Hindlimb muscle (tissue), 1 donor: ENCODE measurements around the gene TBC1D22B. TPM values are rescaled to one million over a fixed set of nuclear protein-coding genes. Genes with fewer than 3 reads are reported as not detected.
A peak's percentile ranks its signal among the peaks of the same experiment; 100 is the strongest.
"Not testable (repeated sequence)": the region's sequence is repeated elsewhere in the genome, so short reads cannot be mapped to it uniquely, and the experiment has no call there.

Experiments used
- DNase-seq: peaks from one replicate; pipeline ENCODE4 v3.0.0-alpha.2; 2013
- polyA plus RNA-seq: library from polyadenylated mRNA; unstranded; fragments of 120-200 nt; gene quantifications from one replicate; pipeline ENCODE4 v1.2.1, GENCODE V29; 2013; ENCODE audit not compliant: insufficient read length

TBC1D22B gene
- polyA plus RNA-seq, 1 donor, result 6.8 TPM

DNA sequence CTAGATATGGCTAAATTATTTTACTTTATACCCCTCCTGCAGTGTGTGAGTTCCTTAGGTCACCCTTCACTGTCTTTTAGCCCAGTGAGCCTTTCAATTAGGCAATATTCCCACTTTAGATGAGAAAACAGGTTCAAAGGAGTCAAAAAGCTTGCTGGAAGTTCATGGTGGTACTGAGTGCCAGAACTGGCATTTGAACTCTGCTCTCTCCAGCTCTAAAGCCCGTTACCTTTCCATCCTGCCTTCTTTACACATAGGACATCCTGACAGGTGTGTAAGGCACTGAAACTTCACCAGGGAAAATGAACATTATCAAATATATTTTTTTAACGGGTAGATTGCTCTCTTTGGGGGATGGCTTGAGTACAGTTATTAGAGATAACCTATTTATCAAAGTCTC lies 11.5 kb downstream of the TBC1D22B start:
- DNase-seq, result no peak

DNA sequence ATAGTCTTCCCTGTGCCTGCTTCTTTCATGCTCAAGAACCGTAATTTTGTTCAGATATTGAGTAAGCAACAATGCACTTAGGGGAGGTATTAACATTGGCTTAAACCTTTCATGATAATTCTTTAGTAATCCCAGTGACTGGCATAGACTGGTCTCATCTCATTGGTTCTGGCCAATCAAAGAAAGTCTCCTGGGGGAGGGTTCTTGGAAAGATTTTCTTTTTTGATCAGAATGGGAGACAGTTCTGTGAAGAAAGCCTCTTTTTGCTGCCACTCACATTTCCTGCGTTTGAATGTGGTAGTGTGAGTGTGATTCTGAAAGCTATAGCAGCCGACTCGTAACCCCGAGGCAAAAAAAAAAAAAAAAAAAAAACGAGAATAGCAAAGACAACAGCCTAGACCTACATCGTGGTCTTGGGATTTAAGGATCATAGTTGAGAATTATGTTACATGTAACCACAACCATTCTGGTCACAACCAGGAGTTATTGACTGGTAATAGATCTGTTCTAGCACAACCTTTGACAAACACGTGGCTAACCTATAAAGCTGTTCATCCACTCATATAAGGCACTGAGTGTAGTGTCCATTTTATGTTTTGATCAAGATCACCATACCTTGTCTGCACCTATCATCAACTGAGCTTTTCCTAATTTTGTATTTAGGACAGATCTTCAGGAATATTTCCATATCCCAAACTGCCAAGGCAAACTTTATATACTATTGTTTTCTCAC lies 15.4 kb downstream of the TBC1D22B start:
- DNase-seq, result no peak

DNA sequence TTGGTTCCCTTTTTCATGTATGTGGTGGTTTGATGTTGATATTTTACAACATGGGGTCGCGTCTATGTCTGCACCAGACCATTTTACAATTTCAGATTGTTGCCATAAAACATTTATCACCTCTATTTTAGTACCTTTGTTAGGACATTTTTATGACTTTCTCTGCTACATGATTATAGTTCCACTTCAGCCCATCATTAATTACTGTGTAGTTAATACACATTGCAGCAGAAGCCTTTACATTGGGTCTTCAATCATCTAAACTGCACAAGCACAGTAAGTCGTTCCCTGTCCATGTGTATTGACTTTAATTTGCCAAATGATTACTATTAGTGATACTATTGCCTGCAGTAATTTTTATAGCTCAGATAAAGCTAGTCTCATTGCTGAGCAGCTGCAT lies 16.1 kb downstream of the TBC1D22B start:
- DNase-seq, result no peak

DNA sequence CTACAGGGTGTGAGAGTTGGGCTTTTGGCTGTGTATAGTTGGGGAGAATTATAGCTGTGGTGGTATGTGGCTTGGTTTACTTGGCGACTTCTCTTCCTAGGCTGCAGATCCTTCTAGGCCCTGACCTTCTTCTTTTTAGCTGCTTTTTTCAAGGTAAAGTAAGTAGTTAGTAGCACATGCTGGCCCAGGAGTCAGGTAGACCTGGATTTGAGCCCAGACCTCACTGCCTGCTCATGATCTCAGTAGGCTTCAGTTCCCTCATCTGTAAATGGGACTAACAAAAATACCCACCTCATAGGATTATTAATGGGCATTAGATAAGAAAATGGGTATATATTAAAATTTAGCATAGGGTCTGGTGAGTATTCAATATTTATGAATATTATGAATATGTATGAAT lies 17.8 kb downstream of the TBC1D22B start:
- no peak for DNase-seq

DNA sequence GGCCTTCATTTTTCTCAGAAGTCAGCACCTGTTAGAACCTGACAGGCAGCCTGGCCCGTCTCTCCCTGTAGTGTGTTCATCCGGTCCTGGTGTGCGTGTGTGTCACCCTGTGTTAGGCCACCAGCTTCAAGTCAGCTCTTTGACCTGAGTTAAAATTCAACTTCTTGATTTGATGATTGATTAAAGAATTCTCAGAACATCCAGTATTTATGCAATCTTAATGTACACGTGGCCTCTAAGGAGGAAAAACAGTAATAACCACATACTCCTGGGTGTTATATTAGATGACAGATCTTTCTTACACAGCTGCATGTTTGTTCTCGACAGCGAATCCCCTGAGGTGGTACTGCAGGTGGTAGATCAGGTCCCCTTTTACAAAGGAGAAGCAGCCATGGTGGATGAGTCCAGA lies 19.4 kb downstream of the TBC1D22B start:
- no peak for DNase-seq

DNA sequence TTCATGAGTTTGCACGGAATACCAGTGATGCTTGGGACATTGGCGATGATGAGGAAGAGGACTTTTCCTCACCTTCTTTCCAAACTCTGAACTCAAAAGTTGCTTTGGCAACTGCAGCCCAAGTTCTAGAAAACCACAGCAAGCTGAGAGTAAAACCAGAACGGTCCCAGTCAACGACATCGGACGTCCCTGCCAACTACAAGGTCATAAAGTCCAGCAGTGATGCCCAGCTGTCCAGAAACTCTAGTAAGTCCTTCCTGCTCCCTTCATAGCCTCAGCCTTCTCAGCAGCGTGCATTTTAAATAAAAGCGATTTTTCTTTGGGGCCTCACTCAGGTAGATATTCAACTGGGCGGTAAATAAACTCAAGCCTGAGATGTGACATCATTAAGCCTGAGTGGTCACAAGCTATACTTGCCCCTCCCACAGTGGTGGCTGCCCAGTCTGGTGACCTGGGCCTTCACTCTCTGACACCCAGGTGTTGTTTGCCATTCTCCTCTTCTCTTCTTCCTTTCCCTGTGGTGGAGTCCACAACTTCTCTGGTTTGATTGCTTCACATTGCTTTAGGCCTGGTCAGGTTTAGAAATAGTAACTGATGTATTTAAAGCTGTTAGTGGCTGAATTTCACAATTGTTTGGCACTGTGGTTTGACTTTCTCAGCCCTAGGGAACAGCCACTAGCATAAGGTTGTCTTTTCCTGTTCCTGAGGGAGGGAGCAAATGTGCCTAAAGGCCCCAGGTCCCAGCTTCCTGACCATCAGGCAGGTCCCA lies 22.0 kb downstream of the TBC1D22B start:
- no peak for DNase-seq

DNA sequence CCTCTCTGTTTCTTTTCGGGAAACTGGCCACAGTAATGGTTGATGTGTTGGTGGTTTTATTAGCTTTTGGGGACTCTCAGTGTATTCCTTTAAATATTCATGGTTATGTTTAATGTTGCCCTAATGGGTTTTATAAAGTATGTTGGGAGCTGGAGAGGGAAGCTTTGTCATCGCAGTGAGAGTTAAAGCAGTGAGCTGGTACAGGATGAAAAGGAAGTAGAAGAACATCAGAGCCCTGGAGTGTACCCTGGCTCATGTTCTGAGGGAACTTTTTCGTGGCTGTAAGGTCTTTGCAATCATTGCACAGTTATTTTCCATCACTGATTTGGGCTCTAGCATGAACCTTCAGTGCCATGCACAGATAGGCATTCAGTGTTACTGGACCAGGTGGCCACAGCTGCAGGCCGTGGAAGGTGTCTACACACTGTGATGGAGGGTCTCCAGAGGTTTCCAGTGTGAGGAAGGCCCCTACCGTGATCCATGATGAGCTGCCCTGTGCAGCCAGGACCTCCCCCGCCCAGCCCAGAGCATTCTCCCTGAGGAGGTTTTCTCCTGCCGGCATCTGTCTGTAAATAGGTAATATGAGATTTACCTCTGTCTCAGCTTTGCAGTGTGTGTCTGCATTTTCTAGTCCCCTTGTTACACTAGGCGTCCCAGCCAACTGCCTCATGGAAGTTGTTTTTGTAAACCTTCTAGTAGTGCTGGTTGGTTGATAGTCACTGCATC lies 22.8 kb downstream of the TBC1D22B start:
- DNase-seq, result no peak

DNA sequence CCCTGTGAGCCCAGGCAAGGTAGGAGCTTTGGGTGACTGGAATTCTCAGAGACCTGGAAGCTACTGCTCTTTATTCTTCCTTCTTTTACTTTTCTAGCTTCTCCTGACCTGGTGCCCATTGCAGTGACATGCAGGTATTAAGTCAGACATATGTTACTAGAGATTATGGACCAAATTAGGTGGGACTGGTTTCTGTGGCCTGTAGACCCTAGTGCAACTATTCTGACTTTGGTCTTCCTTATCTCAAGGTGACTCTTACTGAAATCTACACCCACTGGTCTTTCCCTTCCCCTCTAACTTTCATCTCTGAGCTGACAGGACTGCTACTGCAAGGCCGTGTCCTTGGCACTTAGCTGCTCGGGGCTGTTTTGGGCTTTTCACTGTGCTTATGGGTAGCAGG lies 24.8 kb downstream of the TBC1D22B start:
- no peak for DNase-seq

DNA sequence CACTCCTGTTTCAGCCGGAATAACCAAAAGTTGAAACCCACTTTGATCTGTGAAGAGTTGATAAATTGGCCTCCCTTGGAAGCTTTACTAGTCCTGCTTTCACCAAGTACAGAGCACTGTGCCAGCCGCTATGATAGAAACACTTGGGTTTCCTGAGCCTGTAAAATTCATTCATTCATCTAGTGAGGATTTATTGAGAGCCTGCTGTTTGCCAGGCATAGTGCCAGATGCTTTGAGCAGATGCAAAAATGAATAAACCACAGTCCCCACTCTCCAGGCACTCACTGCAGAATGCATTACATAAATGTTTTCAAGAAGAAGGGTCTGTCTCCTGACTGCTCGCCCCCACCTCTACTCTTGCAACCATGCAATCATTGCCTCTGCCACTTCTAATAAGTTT lies 25.7 kb downstream of the TBC1D22B start:
- peak; percentile 74 for DNase-seq

DNA sequence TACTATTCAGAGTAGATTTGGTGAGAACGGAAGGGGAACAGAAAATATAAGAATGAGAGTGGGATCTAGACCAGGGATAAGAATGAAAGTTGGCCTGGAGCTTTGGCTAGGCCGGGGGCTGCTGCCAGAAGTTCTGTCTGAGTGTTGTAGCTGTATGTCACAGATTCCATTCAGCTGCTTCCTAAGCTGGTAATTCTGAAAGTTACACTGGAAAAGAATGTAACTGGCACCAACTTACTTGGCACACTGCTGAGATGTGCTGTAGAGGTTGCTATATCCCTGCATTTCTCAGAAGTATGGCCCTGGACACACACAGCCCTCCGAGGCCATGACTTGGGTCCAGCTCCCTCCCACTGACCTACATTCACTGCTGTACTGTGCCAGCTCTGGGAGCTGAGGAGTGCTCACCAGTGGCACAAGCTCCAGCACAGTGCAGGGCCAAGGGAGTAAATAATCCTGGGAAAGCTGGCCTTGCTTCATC lies 26.1 kb downstream of the TBC1D22B start:
- peak; percentile 85 for DNase-seq

DNA sequence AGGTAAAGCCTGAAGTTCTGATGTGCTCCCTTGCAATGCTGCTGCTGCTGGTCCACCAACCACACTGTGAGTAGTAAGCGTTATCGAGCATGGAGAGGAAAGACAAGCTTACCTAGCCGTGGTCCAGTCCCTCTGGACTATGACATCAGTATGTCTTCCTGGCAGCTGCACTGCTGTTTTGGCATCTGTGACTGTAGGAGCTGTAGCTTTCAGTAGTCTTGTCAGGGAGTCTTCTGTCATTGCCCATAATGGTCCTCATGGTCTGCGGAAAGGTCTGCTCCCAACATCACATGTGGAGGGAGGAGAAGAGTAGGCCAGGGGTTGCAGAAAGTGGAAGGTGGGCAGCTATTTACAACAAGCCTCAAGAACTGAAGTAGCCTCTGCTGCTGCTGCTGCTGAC lies 27.2 kb downstream of the TBC1D22B start:
- DNase-seq, result no peak

DNA sequence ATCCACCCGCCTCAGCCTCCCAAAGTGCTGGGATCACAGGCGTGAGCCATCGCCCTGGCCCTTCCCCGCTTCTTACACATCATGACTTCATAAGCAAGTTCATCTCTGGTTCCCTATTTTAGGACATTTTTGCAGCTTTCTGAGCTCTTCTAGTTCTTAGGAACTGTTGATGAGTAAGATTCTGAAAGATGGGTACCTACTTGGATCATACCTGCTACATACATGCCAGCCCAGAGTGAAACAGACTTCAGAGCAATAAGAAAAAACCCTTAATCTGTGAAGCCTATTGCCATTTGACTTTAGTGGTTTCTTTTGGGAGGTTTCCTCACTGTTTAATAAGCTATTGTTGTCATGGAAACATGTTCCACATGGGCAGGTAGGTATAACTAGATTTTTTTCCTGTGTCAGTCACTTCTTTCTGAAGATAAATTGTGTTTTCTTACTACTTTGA lies 28.3 kb downstream of the TBC1D22B start:
- no peak for DNase-seq

DNA sequence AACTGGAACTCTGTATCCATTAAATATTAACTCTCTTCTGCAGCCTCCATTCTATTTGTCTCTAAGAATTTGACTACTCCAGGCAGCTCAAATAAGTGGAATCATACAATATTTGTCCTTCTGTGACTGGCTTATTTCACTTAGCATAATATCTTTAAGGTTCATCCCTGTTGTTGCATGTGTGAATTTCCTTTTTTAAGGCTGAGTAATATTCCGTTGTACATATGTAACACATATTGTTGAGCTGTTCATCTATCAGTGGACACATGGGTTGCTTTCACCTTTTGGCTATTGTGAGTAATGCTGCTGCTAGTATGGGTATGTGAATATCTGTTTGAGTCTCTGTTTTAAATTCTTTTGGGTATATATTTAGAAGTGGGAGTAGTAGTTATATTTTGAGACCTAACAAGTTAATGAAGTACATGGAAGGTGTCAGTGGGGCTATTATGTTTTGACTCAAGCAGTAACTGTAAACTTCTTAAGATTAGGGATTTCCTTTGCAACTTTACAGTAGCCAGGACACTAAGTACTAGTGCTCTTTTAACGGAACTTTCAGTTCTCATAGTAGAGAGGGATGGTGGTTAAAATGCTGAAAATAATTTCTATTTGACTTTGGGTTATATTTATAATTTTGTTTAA lies 30.1 kb downstream of the TBC1D22B start:
- no peak for DNase-seq

DNA sequence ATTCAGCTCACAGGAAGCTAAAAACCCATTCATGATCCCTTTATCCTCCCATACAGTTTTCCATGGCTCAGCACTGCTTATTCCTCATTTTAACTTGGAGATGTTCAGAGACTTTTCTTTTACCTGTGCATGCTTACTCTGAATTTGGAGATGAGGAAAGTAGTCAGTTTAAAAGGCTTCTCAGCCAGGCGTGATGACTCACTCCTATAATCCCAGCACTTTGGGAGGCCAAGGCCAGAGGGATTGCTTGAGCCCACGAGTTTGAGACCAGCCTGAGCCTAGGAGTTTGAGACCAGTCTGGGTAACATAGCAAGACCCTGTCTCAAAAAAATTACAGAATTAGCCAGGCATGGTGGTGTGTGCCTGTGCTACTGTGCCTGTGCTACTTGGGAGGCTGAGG lies 30.7 kb downstream of the TBC1D22B start:
- no peak for DNase-seq

DNA sequence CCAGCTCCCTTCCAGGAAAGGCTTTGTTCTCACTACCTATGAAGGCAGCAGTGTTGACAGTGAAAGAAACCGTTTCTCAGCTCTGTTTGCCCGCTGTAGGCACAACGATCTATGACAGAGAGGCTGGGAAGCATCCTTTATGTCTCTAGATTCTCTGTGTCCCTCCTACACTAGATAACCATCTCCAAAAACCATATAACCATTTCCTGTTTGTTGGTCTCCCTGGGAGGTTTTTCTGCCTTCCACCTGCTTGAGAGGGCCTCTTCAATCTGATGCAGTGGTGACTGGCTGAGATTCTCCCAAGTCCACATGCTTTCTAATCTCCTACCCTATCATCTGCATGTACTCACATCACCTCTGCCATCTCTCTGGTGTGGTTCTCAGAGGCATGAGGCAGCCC lies 32.4 kb downstream of the TBC1D22B start:
- no peak for DNase-seq

DNA sequence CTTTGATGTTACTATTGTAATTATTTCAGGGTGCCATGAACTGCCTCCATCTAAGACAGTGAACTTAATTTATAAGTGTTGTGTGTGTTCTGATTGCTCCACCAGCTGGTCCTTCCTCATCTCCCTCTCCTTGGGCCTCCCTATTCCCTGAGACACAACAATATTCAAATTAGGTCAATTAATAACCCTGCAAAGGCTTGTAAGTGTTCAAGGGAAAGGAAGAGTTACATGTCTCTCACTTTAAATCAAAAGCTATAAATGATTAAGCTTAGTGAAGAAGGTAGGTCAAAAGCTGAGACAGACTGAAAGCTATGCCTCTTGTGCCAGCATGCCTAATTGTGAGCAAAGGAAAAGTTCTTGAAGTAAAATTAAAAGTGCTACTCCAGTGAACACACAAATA lies 35.9 kb downstream of the TBC1D22B start:
- DNase-seq, result no peak

DNA sequence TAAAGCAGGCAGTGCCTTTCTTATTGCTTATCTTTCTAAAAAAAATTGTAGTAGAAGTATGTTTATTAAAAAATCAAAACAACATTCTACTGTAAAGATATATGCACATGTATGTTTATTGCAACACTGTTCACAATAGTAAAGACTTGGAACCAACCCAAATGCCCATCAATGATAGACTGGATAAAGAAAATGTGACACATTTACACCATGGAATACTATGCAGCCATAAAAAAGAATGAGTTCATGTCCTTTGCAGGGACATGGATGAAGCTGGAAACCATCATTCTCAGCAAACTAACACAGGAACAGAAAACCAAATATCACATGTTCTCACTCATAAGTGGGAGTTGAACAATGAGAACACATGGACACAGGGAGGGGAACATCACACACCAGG lies 40.1 kb downstream of the TBC1D22B start:
- DNase-seq, result not testable (repeated sequence)

DNA sequence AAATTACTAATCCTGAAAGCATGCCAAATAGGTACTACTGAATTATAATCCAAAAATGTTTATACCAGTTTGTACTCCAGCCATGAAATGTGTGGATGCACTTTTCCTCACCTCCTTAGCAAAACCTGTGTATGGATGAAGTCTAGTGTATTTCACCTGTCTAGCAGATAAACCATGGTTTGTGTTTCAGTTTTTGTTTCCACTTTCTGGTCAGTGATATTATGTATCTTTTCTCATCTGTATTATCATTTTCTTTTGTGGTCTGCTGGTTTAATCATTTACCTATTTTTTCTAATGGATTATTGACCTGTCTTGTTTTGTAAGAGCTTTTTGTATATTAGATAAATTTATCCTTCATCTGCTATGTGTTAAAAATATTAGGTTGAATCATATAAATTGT lies 41.4 kb downstream of the TBC1D22B start:
- no peak for DNase-seq

DNA sequence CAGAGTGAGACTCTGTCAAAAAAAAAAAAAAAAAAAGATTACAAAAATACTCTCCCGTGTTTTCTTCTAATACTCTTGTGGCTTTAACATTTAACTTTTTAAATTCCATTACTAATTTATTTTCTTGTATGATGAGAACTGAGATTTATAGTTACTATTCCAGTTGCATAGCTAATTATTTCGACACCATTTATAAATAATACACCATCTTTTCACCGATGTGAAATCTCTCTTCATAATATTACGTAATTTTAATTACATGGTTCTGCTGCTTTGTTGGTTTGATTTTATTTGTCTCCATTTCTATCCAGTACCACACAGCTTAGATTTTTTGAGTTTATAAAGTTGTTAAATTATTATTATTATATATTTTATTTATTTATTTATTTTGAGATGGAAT lies 42.4 kb downstream of the TBC1D22B start:
- no peak for DNase-seq

DNA sequence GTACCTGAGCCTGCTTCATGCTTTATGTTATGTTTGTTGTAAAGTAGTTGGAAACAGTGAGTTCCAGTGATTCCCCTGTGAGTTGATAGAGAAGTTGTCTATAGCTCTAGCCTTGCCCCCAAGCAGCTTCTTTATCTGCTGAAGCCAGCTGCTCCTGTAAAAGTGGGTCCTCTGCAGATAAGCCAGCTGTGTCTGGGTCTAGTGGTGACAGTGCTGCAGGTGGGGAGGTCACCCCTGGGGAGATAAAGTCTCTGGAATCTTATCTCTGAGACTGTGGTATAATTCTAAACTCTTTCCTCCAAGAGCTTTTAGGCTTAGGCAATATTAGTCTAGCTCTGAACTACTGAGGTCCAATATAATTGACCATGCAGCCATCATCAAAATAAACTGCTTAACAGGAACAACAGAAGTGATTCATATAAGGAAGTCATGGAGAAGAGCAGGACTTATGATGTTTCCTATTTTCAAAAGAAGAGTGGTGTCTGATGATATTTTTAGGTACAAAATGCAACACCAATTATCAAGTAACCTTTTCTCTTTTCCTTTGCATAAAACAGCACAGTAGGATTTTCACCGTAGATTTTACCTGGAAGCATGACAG lies 44.6 kb downstream of the TBC1D22B start:
- DNase-seq, result no peak

DNA sequence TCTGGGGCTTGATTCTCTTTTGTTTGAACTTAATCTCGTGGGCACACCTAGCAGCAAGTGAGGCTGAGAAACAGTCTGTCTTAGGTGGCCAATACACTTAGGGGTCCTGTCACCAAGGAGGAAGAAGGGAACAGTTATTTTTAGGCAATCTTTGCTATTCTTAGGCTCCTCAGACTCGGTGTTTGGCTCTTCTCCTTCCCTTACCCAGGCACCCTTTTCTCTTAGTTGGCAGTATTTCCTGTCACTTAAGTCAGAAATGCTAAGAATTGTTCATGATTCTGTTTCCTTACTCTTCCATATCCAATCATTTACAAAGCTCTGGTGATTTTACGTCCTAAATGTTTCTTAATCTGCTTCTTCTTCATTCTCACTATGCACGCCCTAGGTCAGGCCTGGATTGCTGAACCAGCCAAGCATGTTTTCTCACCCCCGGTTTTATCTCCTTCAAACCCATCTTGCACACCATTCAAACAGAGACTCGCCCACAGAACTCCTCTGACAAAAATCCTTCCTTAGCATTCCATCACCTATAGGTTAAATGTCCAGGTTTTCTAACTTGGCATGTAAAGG lies 45.6 kb downstream of the TBC1D22B start:
- no peak for DNase-seq

DNA sequence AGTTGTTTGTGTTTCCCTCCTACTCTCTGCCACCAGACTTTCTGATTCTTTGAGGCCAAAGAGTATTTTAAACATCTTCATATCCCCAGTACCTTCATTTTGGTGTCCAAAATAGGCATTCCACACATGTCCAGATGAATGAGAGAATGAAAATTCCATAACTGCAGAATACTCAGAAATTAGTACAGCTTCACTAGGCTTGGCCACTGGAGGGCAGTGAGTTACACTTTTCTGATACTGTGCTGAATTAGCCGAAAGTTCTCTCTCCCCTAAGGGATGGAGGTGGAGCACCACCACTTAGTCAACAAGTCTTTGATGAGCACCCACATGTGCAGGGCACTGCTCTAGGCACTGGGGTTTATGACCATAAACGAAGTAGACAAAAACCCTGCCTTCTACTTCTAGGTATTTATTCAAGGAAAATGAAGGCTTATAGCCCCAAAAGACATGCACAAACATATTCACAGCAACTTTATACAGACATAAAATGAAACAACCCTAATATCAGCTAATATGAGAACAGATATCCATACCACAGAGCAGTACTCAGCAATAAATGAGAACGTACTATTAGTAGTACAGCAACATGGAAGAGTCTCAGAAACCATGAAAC lies 46.4 kb downstream of the TBC1D22B start:
- no peak for DNase-seq
